GM21723 (cell line): ENCODE data around the gene TXNRD2.

ENCODE experiments used
- ATAC-seq: cut with Tn5 transposase; IDR thresholded peaks from one replicate; pipeline ENCODE4 v1.9.1; 2021; ENCODE audit warnings: mild to moderate bottlenecking, moderate library complexity; ENCODE audit not compliant: unreplicated experiment

Gene TXNRD2

DNA sequence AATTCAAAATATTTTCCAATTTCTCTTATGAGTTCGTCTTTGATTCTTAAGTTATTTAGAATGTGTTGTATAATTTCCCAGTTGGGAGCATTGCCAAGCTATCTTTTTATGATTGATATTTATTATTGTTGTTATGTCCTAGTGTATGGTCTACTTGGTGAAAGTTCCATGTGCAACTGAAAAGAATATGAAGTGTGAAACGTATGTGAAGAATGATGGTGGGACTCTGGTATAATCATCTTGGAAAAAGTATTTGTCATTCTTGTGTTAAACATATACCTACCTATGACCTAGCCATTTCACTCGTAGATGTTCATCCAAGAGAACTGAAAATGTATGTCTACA is 75.0 kb downstream of the TXNRD2 start:
- ATAC-seq = no peak

DNA sequence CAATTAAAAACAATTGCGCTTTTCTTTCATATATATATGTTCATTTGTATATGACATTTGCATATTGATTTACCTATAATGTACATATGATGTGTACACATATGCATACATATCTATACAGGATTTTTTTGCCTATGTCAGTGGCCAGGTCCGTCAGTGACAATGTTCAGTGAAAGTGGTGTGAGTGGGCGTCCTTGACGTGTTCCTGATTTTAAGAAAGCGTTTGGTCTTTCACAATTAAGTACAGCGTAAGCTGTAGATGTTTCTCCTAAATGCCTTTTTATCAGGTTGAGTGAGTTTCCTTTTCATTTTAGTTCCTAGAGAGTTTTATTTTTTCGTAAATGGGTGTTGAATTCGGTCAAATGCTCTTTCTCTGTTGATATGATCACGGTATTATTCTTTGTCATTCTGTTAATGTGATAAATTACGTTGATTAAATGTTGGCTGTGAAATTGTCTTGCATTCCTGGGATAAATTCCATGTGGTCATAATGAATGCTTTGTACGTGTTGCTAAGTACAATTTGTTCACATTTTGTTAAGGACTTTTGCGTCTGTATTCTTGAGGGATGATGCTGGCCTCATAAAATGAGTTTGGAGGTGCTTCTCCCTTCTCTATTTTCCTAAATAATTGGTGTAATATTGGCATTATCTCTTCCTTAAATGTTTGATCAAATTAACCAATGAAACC is 76.3 kb downstream of the TXNRD2 start:
- ATAC-seq = no peak

DNA sequence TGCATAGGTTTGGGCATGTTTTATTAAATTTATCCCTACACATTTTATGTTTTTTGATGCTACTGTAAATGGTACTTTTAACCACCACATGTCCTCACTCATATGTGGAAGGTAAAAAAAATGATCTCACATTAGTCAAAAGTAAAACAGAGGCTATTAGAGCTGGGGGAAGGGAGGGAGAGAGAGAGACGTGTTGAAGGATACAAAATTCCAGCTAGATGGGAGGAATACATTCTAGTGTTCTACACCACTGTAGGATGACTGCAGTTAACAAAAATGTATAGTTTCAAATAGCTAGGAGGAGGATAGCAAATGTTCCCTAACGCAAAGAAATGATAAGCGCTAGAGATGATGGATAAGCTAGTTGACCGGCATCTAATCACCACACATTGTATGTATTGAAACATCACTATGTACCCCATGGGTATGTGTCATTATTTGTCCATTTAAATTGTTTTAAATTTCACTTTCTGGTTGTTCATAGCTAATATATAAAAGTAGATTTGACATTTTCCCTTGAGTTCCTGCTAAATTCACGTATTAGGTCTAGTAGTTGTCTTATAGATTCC is 77.0 kb downstream of the TXNRD2 start:
- no peak for ATAC-seq

DNA sequence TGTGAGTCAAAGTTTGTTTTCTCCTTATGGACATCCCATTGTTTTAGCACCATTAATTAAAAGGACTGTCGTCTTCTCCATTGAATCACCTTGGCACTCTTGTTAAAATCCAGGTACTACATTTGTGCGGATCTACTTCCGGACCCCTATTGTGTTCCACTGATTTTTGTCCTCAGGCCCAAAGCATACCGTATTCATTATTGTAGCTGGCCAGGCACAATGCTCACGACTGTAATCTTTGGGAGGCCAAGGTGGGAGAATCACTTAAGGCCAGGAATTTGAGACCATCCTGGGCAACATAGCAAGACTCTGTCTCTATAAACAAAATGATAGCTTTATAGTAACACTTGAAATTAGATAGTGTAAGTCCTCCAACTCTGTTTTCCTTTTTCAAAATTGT is 78.0 kb downstream of the TXNRD2 start:
- no peak for ATAC-seq

DNA sequence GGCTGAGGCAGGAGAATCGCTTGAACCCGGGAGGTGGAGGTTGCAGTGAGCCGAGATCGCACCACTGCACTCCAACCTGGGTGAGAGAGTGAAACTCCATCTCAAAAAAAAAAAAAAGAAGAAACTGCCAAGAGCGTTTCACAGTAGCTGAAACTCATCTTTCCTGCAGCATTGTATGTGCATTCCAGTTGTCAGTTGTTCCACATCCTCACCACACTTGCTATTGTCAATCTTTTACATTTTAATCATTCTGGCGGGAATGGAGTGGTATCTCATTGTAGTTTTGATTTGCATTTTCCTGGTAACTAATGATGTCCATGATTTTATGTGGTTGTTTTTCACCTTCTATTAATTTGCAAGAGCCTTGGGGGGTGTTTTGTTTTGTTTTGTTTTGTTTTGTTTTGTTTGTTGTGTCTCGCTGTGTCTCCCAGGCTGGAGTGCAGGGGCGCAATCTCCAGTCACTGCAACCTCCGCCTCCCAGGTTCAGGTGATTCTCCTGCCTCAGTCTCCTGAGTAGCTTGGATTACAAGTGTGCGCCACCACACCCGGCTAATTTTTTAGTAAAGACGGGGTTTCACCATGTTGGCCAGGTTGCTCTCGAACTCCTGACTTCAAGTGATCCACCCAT is 78.9 kb downstream of the TXNRD2 start:
- ATAC-seq = no peak

DNA sequence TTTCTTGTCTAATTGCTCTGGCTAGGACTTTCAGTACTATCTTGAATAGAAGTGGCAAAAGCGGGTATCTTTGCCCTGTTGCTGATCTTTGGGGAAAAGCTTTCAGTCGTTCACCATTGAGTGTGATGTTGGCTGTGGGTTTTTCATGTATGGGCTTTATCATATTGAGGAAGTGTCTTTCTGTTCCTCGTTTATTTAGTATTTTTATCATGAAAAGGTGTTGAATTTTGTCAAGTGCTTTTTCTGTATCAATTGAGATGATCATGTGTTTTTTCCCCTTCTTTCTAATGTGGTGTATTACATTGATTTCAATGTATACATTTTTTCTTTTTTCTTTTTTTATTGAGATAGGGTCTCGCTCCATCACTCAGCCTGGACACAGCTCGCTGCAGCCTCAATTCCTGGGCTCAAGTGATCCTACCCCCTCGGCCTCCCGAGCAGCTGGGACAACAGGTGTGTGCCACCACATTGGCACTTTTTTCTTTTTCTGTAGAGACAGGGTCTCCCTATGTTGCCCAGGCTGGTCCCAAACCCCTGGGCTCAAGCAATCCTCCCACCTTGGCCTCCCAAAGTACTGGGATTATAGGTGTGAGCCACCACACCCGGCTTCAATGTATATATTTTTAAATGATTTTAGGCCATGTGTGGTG is 81.6 kb downstream of the TXNRD2 start:
- ATAC-seq = no peak

DNA sequence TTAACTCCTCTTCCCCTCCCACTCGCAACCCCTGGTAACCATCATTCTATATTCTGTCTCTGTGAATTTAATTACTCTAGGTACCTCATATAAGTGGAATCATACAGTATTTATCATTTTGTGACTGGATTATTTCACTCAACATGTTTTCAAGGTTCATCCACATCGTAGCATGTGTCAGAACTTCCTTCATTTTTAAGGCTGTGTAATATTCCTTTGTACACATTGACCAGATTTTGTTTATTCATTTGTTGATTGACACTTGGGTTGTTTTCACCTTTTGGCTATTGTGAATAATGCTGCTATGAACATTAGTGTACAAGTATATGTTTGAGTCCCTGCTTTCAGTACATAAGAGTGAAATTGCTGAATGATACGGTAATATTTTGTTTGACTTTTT is 84.2 kb downstream of the TXNRD2 start:
- no peak for ATAC-seq

DNA sequence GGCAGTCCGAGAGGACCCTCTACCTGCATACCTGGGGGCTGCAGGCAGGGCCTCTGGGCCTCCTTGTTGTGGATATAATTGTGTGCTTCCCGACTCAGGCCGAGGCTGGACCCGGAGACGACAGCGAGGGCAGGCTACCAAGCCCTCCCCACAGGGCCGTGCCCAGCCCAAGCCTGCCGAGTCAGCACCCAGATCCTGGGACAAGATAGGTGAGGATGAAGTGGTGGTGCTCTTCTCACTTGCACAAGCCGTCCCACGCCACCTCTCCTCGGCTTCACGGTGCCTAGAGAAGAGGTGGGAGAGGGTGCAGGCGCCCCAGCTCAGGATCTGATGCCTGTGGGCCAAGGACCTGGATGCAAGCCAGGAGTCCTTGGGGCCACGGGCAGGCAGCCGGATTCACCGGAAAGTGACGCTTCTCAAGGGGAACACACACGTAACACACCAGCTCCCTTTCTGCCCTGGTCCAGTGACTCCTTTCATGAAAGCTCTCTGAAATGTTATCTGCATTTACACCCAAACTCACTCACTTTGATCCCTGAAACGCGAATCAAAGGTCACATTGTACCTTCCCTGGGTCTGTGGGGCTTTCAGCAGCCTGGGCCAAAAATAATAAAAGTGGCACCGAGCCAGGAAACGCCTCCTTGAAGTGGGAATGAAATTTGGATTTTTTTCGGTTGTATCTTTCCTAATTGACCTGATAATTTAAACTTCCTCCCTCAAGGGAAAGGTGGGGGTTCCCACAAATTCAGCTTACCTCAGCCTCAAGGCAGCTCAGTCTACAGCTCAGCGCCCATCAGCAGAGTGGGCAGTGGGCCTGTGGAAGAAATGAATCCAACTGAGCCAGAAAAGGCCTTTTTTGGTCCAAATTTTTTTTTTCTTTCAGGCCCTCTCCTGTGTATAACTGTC is 85.9 kb downstream of the TXNRD2 start:
- peak; percentile 26 for ATAC-seq

DNA sequence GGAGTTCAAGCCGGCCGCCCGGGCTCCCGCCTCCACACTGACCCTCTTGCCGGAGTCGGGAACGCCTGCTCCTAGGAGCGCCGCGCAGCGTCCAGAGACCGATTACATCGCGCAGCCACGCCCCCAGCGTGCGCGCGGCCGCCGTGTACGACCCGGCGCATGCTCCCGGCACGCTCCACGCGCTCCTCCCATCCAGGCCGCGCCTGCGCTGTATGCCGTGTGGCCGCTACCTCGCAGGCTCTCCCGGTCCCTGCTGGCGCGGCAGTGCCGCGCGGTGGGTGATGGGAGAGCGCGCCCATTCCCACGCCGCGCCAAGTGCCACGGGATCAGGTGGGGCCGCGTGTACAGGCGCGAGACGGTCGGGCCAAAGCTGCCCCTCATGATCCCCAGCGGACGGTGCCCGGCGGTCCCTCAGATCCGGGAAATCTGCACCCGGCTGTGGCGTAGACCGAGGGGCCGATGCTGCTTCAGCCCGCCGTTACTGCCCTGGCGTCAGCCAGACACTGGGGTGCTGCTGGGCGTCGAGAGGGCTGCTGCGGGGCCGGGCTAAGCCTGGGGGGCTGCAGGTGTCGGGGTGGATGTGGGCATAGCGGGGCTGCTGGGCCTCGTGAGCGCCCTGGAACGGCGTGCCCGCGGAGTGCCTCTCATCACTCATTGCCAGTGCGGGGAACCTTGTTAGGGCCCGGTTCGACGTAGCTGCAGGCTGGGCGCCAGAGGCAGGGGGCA is 86.7 kb downstream of the TXNRD2 start, which contains the start of the genes GNB1L and RTL10:
Gene GNB1L (minus strand): TSS at position 97 of the 726 bp plus-strand sequence. CDS start 33,519 bp downstream, outside the sequence.
Gene RTL10 (minus strand): TSS at position 97 of the 726 bp plus-strand sequence. CDS start 2,613 bp downstream, outside the sequence.
- ATAC-seq = peak; percentile 80

DNA sequence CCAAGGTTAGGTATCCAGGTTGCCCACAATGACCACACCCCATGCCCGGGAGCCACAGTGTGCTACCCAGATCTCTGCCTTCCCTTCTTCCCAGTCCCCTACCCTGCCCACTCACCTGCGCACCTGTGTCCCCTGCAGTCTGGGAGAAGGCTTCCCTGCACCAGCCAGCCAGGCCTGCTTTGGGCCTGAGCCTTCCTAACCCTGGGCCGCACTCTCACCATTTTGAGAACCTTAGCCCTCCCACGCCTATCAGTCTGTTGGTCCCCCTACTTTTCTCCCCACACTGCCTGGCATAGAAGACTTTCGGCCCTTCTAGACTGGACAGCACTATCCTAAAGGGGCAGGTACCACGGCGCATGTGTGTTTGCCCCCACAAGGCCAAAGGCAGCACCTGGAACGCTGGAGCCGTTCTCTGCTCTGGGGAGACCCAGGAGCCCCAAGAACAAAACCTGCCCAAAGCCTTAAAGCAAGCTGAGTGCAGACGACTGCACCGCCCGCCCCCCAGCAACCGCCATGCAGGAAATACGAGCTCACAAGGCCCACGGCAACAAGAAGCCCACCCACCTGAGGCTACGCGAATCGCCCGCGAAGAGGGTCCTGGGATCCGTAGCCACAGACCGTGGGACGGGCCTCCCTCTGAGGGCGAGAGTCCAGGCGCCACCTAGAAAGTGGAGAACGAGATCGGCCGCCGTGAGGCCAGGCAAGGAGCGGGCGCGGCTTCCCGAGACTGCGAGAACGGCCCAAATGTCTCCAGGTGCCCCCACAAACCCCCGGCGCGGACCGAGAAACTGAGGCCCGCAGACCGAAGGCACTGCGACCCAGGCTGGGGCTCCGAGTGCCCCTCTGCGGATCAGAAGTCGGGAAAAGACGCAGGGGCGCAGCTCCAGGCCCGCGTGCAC is 87.5 kb downstream of the TXNRD2 start:
- peak; percentile 17 for ATAC-seq

DNA sequence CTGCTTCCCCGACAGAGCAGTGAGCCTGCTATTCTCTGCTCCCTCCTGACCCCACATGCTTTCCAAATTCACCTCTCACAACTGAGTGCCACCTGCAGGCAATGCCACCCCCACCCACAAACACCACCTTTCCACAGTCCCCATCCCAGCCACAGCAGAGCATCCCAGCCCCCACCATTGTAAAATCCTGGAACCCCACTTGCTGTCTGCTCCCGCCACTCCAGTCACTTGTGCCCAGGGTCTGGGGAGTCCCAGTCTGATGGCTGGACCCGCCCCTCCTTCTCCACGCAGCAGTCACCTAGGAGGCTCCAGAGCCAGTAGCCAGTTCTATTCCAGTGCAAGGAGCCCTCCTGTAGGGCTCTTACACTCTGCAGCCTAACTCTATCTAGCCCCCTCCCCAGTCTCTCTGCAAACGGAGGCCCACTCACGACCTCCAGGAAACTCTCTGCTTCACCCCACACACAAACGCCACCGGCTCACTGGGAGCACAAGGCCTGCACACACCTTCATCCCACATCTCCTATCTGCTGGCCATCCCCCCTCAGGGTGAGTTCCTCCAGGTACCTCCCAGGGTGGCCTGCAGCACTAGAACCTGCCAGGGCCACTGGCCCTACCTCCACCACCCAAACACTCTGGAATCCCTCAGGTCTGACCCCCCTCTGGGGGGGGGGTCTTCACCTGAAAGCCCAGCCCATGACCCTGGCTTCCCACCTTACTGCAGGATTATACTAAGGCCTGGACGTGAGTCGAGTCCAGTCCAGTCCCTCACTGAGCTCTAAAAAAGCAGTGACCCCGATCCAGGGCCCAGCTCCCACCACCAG is 88.3 kb downstream of the TXNRD2 start:
- no peak for ATAC-seq

DNA sequence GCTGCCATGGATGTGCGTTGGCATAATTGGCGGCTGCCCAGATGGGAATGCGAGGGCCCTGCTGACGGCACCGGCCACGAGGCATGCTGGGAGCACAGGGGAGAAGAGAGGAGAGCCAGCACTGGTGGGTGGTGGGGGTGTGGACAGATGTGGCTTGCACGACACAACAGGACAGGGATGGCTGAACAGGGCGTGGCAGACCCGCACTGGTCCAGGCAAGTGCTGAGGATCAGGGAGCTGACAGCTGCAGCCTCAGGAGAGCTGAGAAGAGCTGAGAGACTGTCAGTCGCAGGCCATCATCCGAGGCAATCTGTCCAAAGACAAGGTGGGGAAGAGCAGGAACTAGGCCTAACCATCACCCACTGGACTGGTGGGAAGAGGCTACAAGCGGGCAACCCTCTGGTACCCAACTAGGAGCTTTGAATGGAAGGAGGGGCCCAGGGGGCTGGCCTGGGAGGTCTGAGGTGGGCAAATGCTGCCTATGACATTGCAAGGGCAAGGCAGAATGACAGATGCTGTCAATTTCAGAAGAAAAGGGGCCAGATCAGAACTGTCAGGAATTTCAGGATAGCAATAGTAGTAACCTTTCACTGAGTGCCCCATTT is 89.3 kb downstream of the TXNRD2 start:
- no peak for ATAC-seq

DNA sequence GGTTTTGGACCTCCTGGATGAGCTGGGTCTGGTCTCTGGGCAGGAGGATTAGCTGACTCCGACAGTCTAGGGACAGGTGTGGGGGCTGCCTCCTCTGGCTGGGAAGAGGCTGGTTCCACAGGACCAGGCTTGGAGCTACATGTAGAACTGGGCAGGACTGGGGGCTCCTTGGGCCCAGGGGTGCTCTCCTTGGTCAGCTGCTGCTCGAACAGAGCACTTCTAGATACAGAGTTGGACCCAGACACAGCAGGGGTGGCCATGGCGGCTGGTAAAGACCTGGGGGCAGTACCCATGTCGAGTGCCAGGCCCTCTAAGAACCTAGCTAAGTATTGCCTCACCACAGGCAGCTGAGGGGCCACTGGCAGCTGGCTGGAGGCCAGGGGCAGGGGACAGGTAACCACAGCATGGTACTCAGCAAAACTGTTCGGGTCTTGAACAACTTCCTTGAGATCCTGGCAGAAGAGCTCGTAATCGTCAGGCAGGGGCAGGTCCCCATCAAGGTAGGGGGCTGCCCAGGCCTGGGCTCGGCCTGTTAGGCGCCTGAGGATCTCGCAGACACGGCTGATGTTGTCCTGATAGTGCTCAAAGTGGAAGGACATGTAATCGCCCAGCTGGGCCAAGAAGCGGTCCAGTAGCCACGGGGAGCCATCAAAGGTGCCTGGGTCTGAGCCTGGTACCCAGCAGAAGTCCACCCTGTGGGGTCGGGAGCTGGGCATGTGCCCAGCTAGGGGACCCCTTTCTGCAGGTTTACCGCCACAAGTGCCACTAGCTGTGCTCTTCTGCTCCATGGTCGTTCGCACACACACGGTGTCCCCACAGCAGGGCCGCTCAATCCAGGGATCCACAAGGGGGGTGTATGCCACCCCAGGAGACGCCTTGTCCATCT is 90.1 kb downstream of the TXNRD2 start:
- no peak for ATAC-seq

DNA sequence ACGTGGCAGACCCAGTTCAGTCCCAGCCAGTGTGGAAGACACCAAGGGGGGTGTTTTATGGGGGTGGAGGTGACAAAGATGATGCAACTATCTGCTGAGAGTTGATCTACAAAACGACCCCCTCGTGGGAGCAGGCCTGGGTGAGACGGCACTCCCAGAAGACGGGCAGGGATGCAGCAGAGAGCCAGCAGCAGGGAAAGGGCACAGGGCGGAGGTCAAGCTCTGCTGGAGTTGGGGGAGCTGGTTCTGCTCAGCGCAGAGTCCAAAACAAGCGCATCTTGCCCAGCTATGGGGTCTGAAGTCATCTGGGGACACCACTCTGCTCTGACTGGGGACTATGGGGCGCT is 90.9 kb downstream of the TXNRD2 start:
- no peak for ATAC-seq

DNA sequence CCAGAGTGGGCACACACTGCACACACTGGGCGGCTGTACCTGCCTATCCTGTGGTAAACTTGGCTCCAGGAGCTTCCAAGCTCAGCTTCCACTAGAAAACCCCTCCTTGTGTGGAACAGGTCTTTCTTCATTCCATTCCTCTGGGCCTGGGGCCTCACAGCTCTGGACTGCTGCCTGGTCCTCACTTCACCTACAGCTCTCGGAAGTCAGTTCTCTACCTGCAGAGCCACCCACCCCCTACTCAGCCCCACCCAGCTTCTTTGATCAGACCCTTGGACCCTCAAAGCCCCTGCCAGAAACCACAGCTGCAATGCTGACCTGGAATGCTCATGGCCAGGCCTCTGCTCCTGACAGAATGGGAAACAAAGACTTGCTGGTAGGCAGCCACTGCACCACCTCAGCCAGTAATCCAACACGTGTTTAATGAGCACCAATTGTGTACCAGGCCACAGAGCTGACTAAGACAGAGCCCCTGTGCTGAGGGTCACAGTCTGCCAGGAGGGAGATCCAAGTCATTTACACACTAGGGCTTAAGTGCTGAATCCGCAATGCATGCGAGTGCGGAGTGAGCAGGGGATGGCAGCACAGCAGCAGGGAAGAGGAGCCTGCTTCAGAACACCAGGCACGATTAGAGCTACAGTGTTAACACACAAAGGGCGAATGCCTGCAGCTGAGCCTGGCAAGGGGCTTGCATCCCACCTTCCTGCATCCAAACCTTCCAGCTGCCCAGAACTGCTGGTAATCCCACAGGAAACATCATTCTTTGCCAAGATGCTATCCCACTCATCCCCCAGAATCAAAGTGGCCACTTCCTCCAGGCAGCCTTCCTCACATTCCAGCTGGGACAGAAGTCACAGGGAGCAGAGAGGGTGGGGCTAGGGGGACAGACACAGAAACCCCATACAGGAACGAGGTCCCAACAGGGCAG is 91.5 kb downstream of the TXNRD2 start:
- ATAC-seq = no peak
